Stimulated activated CD4-positive, alpha-beta T cell treated with anti-CD3 and anti-CD28 coated beads, Interleukin-1b, Interleukin-23, amount 100 ng/mL, for 48 hours (primary cell): Measurements from ENCODE around the gene PDX1.

Experiments
- DNase-seq: peaks from one replicate; pipeline ENCODE4 v3.0.0-alpha.2; 2020

PDX1 gene

DNA sequence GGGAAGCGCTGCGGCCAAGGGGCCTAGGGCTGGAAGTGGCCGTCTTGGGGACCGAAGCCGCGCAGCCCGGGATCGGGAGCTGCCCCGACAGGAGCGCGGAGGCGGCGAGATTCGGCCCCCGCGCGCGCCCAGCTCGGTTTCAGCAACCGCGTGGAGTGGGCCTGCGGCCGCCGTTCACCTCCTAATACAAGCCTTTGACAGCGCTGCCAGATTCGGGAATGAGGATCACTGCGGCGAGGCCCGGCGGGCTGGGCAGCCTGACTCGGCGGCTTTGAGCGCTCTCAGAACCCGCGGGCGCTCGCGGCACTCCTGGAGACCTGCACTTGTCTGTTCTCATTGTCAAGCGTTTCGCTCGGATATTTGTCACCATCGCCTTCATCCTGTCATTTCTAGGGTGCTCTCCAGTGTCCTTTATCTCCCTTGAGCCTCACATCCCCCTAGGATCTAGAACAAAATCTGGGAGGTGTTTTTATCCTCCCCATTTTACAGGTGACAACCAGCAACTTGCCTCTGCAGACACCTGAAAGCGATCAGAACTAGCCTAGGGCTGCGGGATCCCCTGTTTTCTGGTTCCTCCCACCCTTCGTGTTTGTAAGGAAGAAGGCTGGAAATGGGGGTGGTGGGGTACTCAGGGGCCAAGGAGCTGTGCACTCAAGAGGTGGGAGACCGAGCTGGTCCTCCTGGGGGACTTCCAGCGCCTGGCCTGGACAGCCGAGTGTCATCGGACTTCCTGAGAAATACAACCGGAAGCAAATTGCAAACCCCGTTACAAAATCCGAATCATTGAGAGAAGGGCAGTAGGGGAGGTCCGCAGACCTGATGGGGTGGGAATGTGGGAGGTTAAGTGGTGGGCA lies 50.8 kb downstream of the PDX1 start:
- no peak for DNase-seq

DNA sequence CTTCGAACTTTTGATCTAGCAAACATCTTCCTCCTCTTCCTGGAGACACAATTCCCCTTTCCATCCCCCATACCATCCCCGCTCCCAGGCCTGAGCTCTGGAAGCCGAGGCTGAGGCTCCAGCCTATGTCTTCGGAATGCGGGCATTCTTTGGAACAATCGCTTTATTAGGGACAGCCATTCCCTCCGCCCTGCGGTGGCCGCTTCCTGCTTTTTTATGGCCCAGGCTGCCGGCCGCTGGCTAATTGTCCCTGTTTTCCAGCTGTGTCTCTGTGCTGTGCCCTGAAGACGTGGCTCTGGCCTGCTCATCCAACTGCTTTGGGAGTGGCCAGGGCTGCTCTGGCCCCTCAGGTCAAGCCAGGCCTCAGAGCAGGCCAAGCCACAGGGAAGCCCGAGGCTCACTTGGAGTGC lies 51.4 kb downstream of the PDX1 start:
- no peak for DNase-seq

- DNase-seq = no peak
Observed at GRCh38 chr13:27971776-27972477, 52.1 kb downstream of the PDX1 start.

GRCh38 chr13:27972478-27972820 lies 52.6 kb downstream of the PDX1 start:
- no peak for DNase-seq

GRCh38 chr13:27973291-27973690 lies 53.5 kb downstream of the PDX1 start:
- no peak for DNase-seq

DNA sequence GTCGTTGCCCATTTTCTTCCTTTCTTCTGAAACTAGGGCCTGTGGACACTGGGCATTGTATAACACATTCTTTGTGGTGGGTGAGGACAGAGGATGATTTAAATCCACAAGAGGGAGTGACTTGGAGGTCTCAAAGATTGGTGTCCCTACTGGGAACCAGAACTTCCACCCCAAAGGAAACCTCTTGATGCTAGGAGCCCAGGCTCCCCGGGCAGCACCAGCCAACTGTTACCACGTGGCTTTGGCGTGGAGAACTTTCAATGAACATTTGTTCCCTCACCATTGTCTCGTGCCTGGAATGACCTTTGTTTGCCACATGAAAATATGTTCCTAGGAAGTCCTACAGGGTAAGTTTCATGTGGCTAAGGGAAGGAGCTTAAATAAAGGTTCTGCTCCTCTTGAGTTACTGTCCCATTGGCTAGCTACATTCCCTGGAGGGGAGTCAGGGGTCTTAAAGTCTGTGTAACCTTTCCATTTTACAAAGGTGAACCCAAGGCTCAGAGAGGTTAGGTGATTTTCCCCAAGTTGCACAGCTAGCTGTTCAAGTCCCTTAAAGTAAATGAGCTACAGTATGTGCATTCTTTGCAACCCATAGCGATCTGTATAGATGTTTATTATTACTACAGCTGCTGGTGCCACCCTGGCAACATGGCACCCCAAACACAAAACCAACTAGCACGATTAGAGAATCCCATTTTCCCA lies 54.3 kb downstream of the PDX1 start:
- DNase-seq = no peak
